PC-3 (cell line): Measurements from ENCODE around the gene YES1. TPM values are rescaled to one million over a fixed set of nuclear protein-coding genes. Genes with fewer than 3 reads are reported as not detected.

Experiments
- ATAC-seq: fragments of 200-7000 bp; cut with Tn5 transposase; 2 replicates; pipeline ENCODE4 v1.9.1; 2020; ENCODE audit warnings: mild to moderate bottlenecking, moderate library complexity
- BruUV-seq: library from RNA; stranded (reverse); fragments of 400-500 nt; replicated peaks from 2 replicates; lab custom pipeline; 2021; lab: Mats Ljungman, UMichigan
- CTCF ChIA-PET: fragments of 300-600 bp; sonication (Branson Sonifier 250); formaldehyde crosslinking; loops from one replicate; lab custom pipeline; 2022; ENCODE audit warnings: antibody characterized with exemption; lab: Charles Lee
- POLR2A ChIA-PET: fragments of 300-600 bp; sonication (Branson Sonifier 250); formaldehyde crosslinking; loops from one replicate; lab custom pipeline; 2022; ENCODE audit warnings: antibody characterized with exemption; ENCODE audit not compliant: unreplicated experiment; lab: Charles Lee
- DNase-seq: peaks from one replicate; pipeline ENCODE4 v3.0.0-alpha.2; 2015
- H2AFZ ChIP-seq: fragments of 300-600 bp; sonication (generic); 2 replicates; pipeline ENCODE4 v1.6.0; 2016; ENCODE audit warnings: antibody characterized with exemption, low read length
- H3F3A ChIP-seq: fragments of 300-600 bp; sonication (generic); one replicate; pipeline ENCODE4 v1.6.0; 2017; ENCODE audit warnings: antibody characterized with exemption, low read length, control low read depth, mild to moderate bottlenecking; ENCODE audit not compliant: unreplicated experiment
- H3K27ac ChIP-seq: fragments of 300-600 bp; sonication (generic); 2 replicates; pipeline ENCODE4 v1.5.1; 2016; ENCODE audit warnings: mild to moderate bottlenecking, low read length
- H3K27me3 ChIP-seq: fragments of 300-600 bp; sonication (generic); 2 replicates; pipeline ENCODE4 v1.6.1; 2016; ENCODE audit warnings: low read length, mixed read lengths
- H3K36me3 ChIP-seq: fragments of 300-600 bp; sonication (generic); 2 replicates; pipeline ENCODE4 v1.6.1; 2016; ENCODE audit warnings: low read depth, mixed run types, low read length, mixed read lengths
- H3K4me1 ChIP-seq: fragments of 300-600 bp; sonication (generic); 2 replicates; pipeline ENCODE4 v1.5.1; 2016; ENCODE audit warnings: low read length; ENCODE audit not compliant: insufficient read depth
- H3K4me2 ChIP-seq: fragments of 300-600 bp; sonication (generic); 2 replicates; pipeline ENCODE4 v1.6.0; 2016; ENCODE audit warnings: low read length
- H3K4me3 ChIP-seq: fragments of 300-600 bp; sonication (generic); 2 replicates; pipeline ENCODE4 v1.5.1; 2016; ENCODE audit warnings: mild to moderate bottlenecking, low read length, mixed read lengths
- H3K79me2 ChIP-seq: fragments of 300-600 bp; sonication (generic); 2 replicates; pipeline ENCODE4 v1.6.1; 2017; ENCODE audit warnings: low read length, mixed read lengths
- H3K9ac ChIP-seq: fragments of 300-600 bp; sonication (generic); 2 replicates; pipeline ENCODE4 v1.6.0; 2016; ENCODE audit warnings: mild to moderate bottlenecking, low read length
- H3K9me2 ChIP-seq: fragments of 300-600 bp; sonication (generic); replicated peaks from 2 replicates; pipeline ENCODE4 v1.6.1; 2016; ENCODE audit warnings: mixed run types, low read length, mixed read lengths
- H3K9me3 ChIP-seq: fragments of 300-600 bp; sonication (generic); 2 replicates; pipeline ENCODE4 v1.6.1; 2016; ENCODE audit warnings: low read length, mixed read lengths
- H4K20me1 ChIP-seq: fragments of 300-600 bp; sonication (generic); 2 replicates; pipeline ENCODE4 v1.6.1; 2016; ENCODE audit warnings: low read length, mixed read lengths
- CTCF ChIP-seq: fragments of 300-600 bp; sonication (generic); conservative IDR thresholded peaks from 2 replicates; pipeline ENCODE4 v1.5.1; 2017; ENCODE audit warnings: antibody characterized with exemption, low read depth, mild to moderate bottlenecking, low read length
- EZH2 ChIP-seq: fragments of 300-600 bp; sonication (generic); IDR thresholded peaks from one replicate; pipeline ENCODE4 v1.6.1; 2017; ENCODE audit warnings: antibody characterized with exemption, mild to moderate bottlenecking, low read length; ENCODE audit not compliant: unreplicated experiment
- EZH2phosphoT487 ChIP-seq: fragments of 300-600 bp; sonication (generic); IDR thresholded peaks from 2 replicates; pipeline ENCODE4 v1.6.1; 2018; ENCODE audit warnings: mild to moderate bottlenecking, antibody characterized with exemption, low read length, borderline replicate concordance
- intact Hi-C: fragments of 100-400 bp; cut with micrococcal nuclease; formaldehyde crosslinking; loops from 2 replicates; pipeline ENCODE4 v1.9.0; 2023
- total RNA-seq: library from RNA; depleted of rRNA; stranded (reverse); fragments of >200 nt; gene quantifications from 2 replicates; pipeline ENCODE4 v1.2.3, GENCODE V29; 2014

The YES1 gene
- total RNA-seq, 1 experiment from 2014 or later: 73.5 TPM

- ChIA-PET POLR2A (no interaction called here), CTCF (no interaction called here)
- intact Hi-C loops: no loop called here
- Histone ChIP-seq H3K9me3 (no peaks in the 10 kb centered on the region), H2AFZ (no peak overlapping the region), H3K9ac (no peak overlapping the region), H3K4me1 (0 out of 2 replicates have a peak, but pooled peaks cover 4% of the 10 kb centered on the region), H3K4me3 (no peak overlapping the region), H3K27me3 (no peaks in the 10 kb centered on the region), H4K20me1 (peaks cover 12% of the 10 kb centered on the region; the same call in 1 of the 2 replicates), H3K36me3 (0 out of 2 replicates have a peak, but pooled peaks cover 3% of the 10 kb centered on the region), H3K4me2 (no peak overlapping the region), H3K27ac (no peak overlapping the region), H3F3A (no peaks in the 10 kb centered on the region), H3K9me2 (no peaks in the 10 kb centered on the region), H3K79me2 (peaks cover 43% of the 10 kb centered on the region)
- ATAC-seq: no peak
- no TSS peak for BruUV-seq
- TF ChIP-seq EZH2phosphoT487 (no peak), CTCF (no peak), EZH2 (no peak)
- no peak for DNase-seq
These were observed 37.2 kb downstream of the YES1 start for GRCh38 chr18:774811-775210.

GRCh38 chr18:773980-774624 lies 37.9 kb downstream of the YES1 start:
- Histone ChIP-seq H3K4me2 (no peak overlapping the region), H3F3A (no peaks in the 10 kb centered on the region), H3K9ac (no peak overlapping the region), H3K36me3 (0 out of 2 replicates have a peak, but pooled peaks cover 3% of the 10 kb centered on the region), H3K9me3 (no peaks in the 10 kb centered on the region), H3K4me1 (0 out of 2 replicates have a peak, but pooled peaks cover 4% of the 10 kb centered on the region), H3K27ac (no peak overlapping the region), H3K4me3 (no peak overlapping the region), H3K9me2 (no peaks in the 10 kb centered on the region), H3K79me2 (peaks cover 39% of the 10 kb centered on the region), H4K20me1 (peaks cover 18% of the 10 kb centered on the region), H3K27me3 (no peaks in the 10 kb centered on the region), H2AFZ (no peak overlapping the region)
- DNase-seq (no peak), ATAC-seq (no peak)
- BruUV-seq: no TSS peak
- intact Hi-C loops: no loop called here
- no peak for TF ChIP-seq CTCF
- ChIA-PET CTCF (no interaction called here), POLR2A (no interaction called here)

GRCh38 chr18:770583-770961 lies 41.5 kb downstream of the YES1 start:
- H3K9ac ChIP-seq: no peak overlapping the region
- ChIA-PET POLR2A (interaction anchor here (0.6 kb wide), 1 partner anchor 499 kb away, joined by 3 read pairs; no protein-coding TSS in a partner anchor), CTCF (no interaction called here)
- H3K4me1 ChIP-seq: 0 out of 2 replicates have a peak, but pooled peaks cover 4% of the 10 kb centered on the region
- no peak overlapping the region for H3K4me2 ChIP-seq
- H3K36me3 ChIP-seq: no peaks in the 10 kb centered on the region
- H3K9me3 ChIP-seq: no peaks in the 10 kb centered on the region
- no peaks in the 10 kb centered on the region for H3F3A ChIP-seq
- ATAC-seq (peak; percentile 33; the same call in 1 of the 2 replicates), DNase-seq (peak; percentile 12)
- no peaks in the 10 kb centered on the region for H3K9me2 ChIP-seq
- no peaks in the 10 kb centered on the region for H3K27me3 ChIP-seq
- no peak overlapping the region for H3K4me3 ChIP-seq
- no TSS peak for BruUV-seq
- peaks cover 8% of the 10 kb centered on the region; the same call in 1 of the 2 replicates for H3K79me2 ChIP-seq
- peaks cover 12% of the 10 kb centered on the region; the same call in 1 of the 2 replicates for H4K20me1 ChIP-seq
- TF ChIP-seq CTCF (no peak), EZH2 (no peak), EZH2phosphoT487 (no peak)
- intact Hi-C loops: no loop called here
- no peak overlapping the region for H3K27ac ChIP-seq
- H2AFZ ChIP-seq: no peak overlapping the region
